Glutamatergic neuron (in vitro differentiated cells): Measurements from ENCODE around the gene DARS1. TPM values are rescaled to one million over a fixed set of nuclear protein-coding genes. Genes with fewer than 3 reads are reported as not detected.
A peak's percentile ranks its signal among the peaks of the same experiment; 100 is the strongest.

Experiments
- DNase-seq: peaks from one replicate; pipeline ENCODE4 v3.0.0; 2022
- H3K27ac Mint-ChIP-seq: one replicate; pipeline ENCODE4 v1.8.0; 2020; ENCODE audit warnings: mild to moderate bottlenecking, mixed read lengths, inconsistent platforms; ENCODE audit not compliant: unreplicated experiment
- H3K27me3 Mint-ChIP-seq: one replicate; pipeline ENCODE4 v1.8.0; 2020; ENCODE audit warnings: mild to moderate bottlenecking, moderate library complexity, mixed read lengths, inconsistent platforms; ENCODE audit not compliant: unreplicated experiment
- H3K36me3 Mint-ChIP-seq: one replicate; pipeline ENCODE4 v1.8.0; 2020; ENCODE audit warnings: mild to moderate bottlenecking, mixed read lengths, inconsistent platforms; ENCODE audit not compliant: unreplicated experiment
- H3K4me1 Mint-ChIP-seq: one replicate; pipeline ENCODE4 v1.8.0; 2020; ENCODE audit warnings: mild to moderate bottlenecking, low read depth, mixed read lengths, inconsistent platforms; ENCODE audit not compliant: unreplicated experiment
- H3K4me3 Mint-ChIP-seq: one replicate; pipeline ENCODE4 v1.8.0; 2020; ENCODE audit warnings: mild to moderate bottlenecking, mixed read lengths, inconsistent platforms; ENCODE audit not compliant: unreplicated experiment
- H3K9me3 Mint-ChIP-seq: one replicate; pipeline ENCODE4 v1.8.0; 2020; ENCODE audit warnings: mild to moderate bottlenecking, moderate library complexity, mixed read lengths, inconsistent platforms; ENCODE audit not compliant: unreplicated experiment
- long read RNA-seq: library from polyadenylated mRNA; unstranded; transcript quantifications from one replicate; pipeline ENCODE4 v2.0.0, GENCODE V29; 2020; ENCODE audit not compliant: unreplicated experiment
- total RNA-seq: library from RNA; stranded (reverse); fragmentation: NEBNext Ultra II Directional; extraction: Animal tissue kit (Norgen Biotek cat#: 25700); gene quantifications from one replicate; pipeline ENCODE4 v1.2.1, GENCODE V29; 2021; ENCODE audit not compliant: unreplicated experiment
- TF ChIP-seq, protein P1 (sequence below): fragments of 200-600 bp; sonication (generic); IDR thresholded peaks from one replicate; pipeline ENCODE4 v1.5.0; 2021; ENCODE audit not compliant: partially characterized antibody, unreplicated experiment

Gene DARS1
- total RNA-seq: 41.0 TPM
- long read RNA-seq, transcript DARS-201 (16 exons, 2,361 nt): major isoform, 75 of 88 reads
- long read RNA-seq, partial matches to known transcripts: 4 of 88 reads
- long read RNA-seq, other reads (novel, unspliced or antisense): 9 of 88 reads

GRCh38 chr2:135985018-135985825 lies at the start of gene DARS1:
DARS1 (minus strand) TSS chr2:135985626; CDS start chr2:135985468, 158 bp downstream.
- Mint-ChIP-seq H3K4me1 (peaks cover 15% of the 10 kb centered on the region), H3K27me3 (no peaks in the 10 kb centered on the region), H3K36me3 (no peaks in the 10 kb centered on the region), H3K27ac (peak within 1 kb of the TSS; percentile 89), H3K4me3 (peak within 1 kb of the TSS; percentile 87), H3K9me3 (peaks cover 5% of the 10 kb centered on the region)
- TF ChIP-seq, protein P1, sequence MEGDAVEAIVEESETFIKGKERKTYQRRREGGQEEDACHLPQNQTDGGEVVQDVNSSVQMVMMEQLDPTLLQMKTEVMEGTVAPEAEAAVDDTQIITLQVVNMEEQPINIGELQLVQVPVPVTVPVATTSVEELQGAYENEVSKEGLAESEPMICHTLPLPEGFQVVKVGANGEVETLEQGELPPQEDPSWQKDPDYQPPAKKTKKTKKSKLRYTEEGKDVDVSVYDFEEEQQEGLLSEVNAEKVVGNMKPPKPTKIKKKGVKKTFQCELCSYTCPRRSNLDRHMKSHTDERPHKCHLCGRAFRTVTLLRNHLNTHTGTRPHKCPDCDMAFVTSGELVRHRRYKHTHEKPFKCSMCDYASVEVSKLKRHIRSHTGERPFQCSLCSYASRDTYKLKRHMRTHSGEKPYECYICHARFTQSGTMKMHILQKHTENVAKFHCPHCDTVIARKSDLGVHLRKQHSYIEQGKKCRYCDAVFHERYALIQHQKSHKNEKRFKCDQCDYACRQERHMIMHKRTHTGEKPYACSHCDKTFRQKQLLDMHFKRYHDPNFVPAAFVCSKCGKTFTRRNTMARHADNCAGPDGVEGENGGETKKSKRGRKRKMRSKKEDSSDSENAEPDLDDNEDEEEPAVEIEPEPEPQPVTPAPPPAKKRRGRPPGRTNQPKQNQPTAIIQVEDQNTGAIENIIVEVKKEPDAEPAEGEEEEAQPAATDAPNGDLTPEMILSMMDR: no peak
- peak; percentile 94 for DNase-seq

DNA sequence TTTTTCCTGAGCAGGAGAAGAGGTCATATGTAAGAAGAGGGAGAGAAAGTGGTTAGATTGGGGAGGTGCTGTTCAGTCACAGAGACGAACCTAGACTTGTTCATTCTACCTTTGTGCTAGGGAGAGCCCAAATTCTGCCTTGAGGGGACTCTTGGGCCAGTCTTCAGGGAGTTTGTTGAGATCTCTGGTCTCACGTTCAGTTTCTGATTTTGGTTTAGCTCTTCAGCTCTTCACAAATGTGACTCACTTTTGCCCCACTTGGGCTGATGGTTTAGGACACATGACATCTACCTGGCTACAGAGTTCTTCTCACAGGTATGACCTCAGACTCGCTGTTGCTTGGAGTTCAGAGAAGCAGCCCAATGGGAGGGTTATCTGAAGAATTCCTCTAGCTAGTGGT lies 49.2 kb upstream of the DARS1 start:
- no peaks in the 10 kb centered on the region for H3K36me3 Mint-ChIP-seq
- no peaks in the 10 kb centered on the region for H3K4me1 Mint-ChIP-seq
- peaks cover 2% of the 10 kb centered on the region for H3K27me3 Mint-ChIP-seq
- no peak overlapping the region for H3K27ac Mint-ChIP-seq
- TF ChIP-seq, protein P1: no peak
- no peak overlapping the region for H3K4me3 Mint-ChIP-seq
- DNase-seq: no peak
- no peaks in the 10 kb centered on the region for H3K9me3 Mint-ChIP-seq

GRCh38 chr2:136032817-136033535 lies 47.5 kb upstream of the DARS1 start:
- TF ChIP-seq, protein P1: no peak
- DNase-seq: no peak
- H3K4me1 Mint-ChIP-seq: no peaks in the 10 kb centered on the region
- H3K27me3 Mint-ChIP-seq: peaks cover 2% of the 10 kb centered on the region
- H3K9me3 Mint-ChIP-seq: no peaks in the 10 kb centered on the region
- no peaks in the 10 kb centered on the region for H3K36me3 Mint-ChIP-seq
- H3K4me3 Mint-ChIP-seq: no peak overlapping the region
- no peak overlapping the region for H3K27ac Mint-ChIP-seq

- TF ChIP-seq, protein P1: no peak
- Mint-ChIP-seq H3K4me3 (no peak overlapping the region), H3K9me3 (no peaks in the 10 kb centered on the region), H3K27ac (no peak overlapping the region), H3K4me1 (no peaks in the 10 kb centered on the region), H3K36me3 (no peaks in the 10 kb centered on the region), H3K27me3 (peaks cover 2% of the 10 kb centered on the region)
- DNase-seq: no peak
Measured at GRCh38 chr2:136032192-136032591, 46.8 kb upstream of the DARS1 start.
